ENCODE data around the gene SLC9A9. TPM values are rescaled to one million over a fixed set of nuclear protein-coding genes. Genes with fewer than 3 reads are reported as not detected.

Gene SLC9A9
- total and polyA plus RNA-seq, 2 of the 8 experiments (the other 6 are each of a cell fraction or from before 2014, with no cell fraction given) = 0.48 to 1.1 TPM

- no peak for TF ChIP-seq POLR2A (IDR thresholded peaks at IDR 0.05; ENCODE audit: control extremely low read depth in 1 of 2, low read depth in 2 of 2, low read length in 2 of 2)
Measured at GRCh38 chr3:143770391-143770790, 77.9 kb downstream of the SLC9A9 start (continued).

GRCh38 chr3:143769616-143770015, 78.7 kb downstream of the SLC9A9 start:
- Histone ChIP-seq H3K27ac (ENCODE audit: low read depth, low read length) (no peak overlapping the region), H3K36me3 (ENCODE audit: control insufficient read depth in 2 of 4, insufficient read depth in 4 of 4, low read length in 3 of 4) (no peaks in the 10 kb centered on the region)
- DNase-seq (ENCODE audit: low read depth in 1 of 2, low spot score in 2 of 2) = no peak
- TF ChIP-seq KDM5A (IDR thresholded peaks at IDR 0.05; ENCODE audit: low read length) = no peak
- TF ChIP-seq FOSL1 (IDR thresholded peaks at IDR 0.05; ENCODE audit: insufficient read depth, low read depth, low read length) = no peak
- no peak for TF ChIP-seq ATF2 (IDR thresholded peaks at IDR 0.05; ENCODE audit: low read length)
- no peak for TF ChIP-seq TAF1 (IDR thresholded peaks at IDR 0.05; ENCODE audit: low read depth, low read length)
- TF ChIP-seq MAX (IDR thresholded peaks at IDR 0.05) = no peak
- TF ChIP-seq YY1 (IDR thresholded peaks at IDR 0.05; ENCODE audit: low read depth, low read length) = no peak
- no peak for TF ChIP-seq EP300 (IDR thresholded peaks at IDR 0.05; ENCODE audit: borderline replicate concordance in 1 of 2, low read depth in 2 of 2, low read length in 2 of 2)
- no peak for TF ChIP-seq RFX5 (IDR thresholded peaks at IDR 0.05; ENCODE audit: borderline replicate concordance, low read depth, low read length)
- TF ChIP-seq RXRA (IDR thresholded peaks at IDR 0.05; ENCODE audit: insufficient read depth, low read depth, low read length) = no peak
- no peak for TF ChIP-seq SIX5 (IDR thresholded peaks at IDR 0.05; ENCODE audit: low read depth, low read length)
- no peak for TF ChIP-seq POLR2A (IDR thresholded peaks at IDR 0.05; ENCODE audit: control extremely low read depth in 1 of 2, low read depth in 2 of 2, low read length in 2 of 2)

More at GRCh38 chr3:143769616-143770015, 78.7 kb downstream of the SLC9A9 start:
- Histone ChIP-seq H2AFZ (ENCODE audit: low read length) (no peak overlapping the region), H3K56ac (replicated peaks; ENCODE audit: insufficient read length, low read depth, low read length) (no peak overlapping the region), H4K20me1 (replicated peaks in 1 of 2; ENCODE audit: control insufficient read depth in 1 of 2, insufficient read depth in 2 of 2, low read length in 2 of 2) (no peaks in the 10 kb centered on the region), H2BK20ac (ENCODE audit: low read length) (no peak overlapping the region), H2BK15ac (ENCODE audit: low read length) (no peak overlapping the region), H3K79me1 (ENCODE audit: low read depth, low read length) (no peaks in the 10 kb centered on the region), H3K9me3 (ENCODE audit: insufficient read depth in 2 of 2, low read depth in 1 of 2, low read length in 1 of 2) (no peaks in the 10 kb centered on the region), H3K79me2 (ENCODE audit: control insufficient read depth in 1 of 2, insufficient read depth in 2 of 2, low read length in 2 of 2) (no peaks in the 10 kb centered on the region), H3K14ac (ENCODE audit: insufficient read length) (no peak overlapping the region), H4K91ac (replicated peaks; ENCODE audit: insufficient read length, low read length) (no peak overlapping the region), H3K4ac (replicated peaks; ENCODE audit: insufficient read length, low read depth, low read length) (no peak overlapping the region), H3K4me3 (ENCODE audit: extremely low read depth in 1 of 4, insufficient read depth in 2 of 4, low read depth in 3 of 4, low read length in 4 of 4) (no peak overlapping the region), H3K23ac (ENCODE audit: insufficient read length) (no peak overlapping the region), H3K18ac (ENCODE audit: extremely low read depth, low read length) (no peak overlapping the region), H2AK5ac (ENCODE audit: low read depth, low read length) (no peak overlapping the region), H3K23me2 (ENCODE audit: low read depth, low read length) (no peaks in the 10 kb centered on the region), H3K9ac (replicated peaks in 1 of 4; ENCODE audit: extremely low read depth in 1 of 4, low read depth in 3 of 4, low read length in 3 of 4) (no peak overlapping the region), H4K5ac (ENCODE audit: insufficient read length, low read depth, low read length) (no peak overlapping the region), H3K4me1 (replicated peaks in 1 of 4; ENCODE audit: control insufficient read depth in 3 of 4, insufficient read depth in 4 of 4, low read length in 3 of 4) (no peaks in the 10 kb centered on the region), H3K27me3 (replicated peaks in 1 of 4; ENCODE audit: control insufficient read depth in 3 of 4, extremely low read depth in 1 of 4, insufficient read depth in 3 of 4, low read length in 3 of 4) (no peaks in the 10 kb centered on the region), H4K8ac (ENCODE audit: extremely low read depth, insufficient read depth, low read length) (no peak overlapping the region), H3K4me2 (ENCODE audit: insufficient read depth in 1 of 2, low read depth in 2 of 2, low read length in 2 of 2) (no peak overlapping the region), H2BK120ac (replicated peaks; ENCODE audit: low read depth, low read length) (no peak overlapping the region), H2BK5ac (ENCODE audit: low read depth, low read length) (no peak overlapping the region), H2BK12ac (ENCODE audit: low read depth, low read length) (no peak overlapping the region)
- CTCF ChIA-PET (ENCODE audit: partially characterized antibody) = no interaction called here
- 92% methylated on average over 1 of the region's 1 CpG; no CpG with 5 or more reads in 1 of the 2 experiments for WGBS, 2 experiments (ENCODE audit: extremely low coverage in 1 of 2, insufficient coverage in 1 of 2, insufficient read length in 1 of 2, insufficient replicate concordance in 2 of 2, low coverage in 1 of 2, low lambda C conversion rate in 2 of 2, missing lambda C conversion rate in 1 of 2)
- POLR2A ChIA-PET (ENCODE audit: partially characterized antibody) = no interaction called here
- no peak for FAIRE-seq
